ENCODE results near the gene KLHL21. TPM values are rescaled to one million over a fixed set of nuclear protein-coding genes. Genes with fewer than 3 reads are reported as not detected.

KLHL21 gene
- total RNA-seq, 1 donor from 2014 or later, result 32.3 TPM

DNA sequence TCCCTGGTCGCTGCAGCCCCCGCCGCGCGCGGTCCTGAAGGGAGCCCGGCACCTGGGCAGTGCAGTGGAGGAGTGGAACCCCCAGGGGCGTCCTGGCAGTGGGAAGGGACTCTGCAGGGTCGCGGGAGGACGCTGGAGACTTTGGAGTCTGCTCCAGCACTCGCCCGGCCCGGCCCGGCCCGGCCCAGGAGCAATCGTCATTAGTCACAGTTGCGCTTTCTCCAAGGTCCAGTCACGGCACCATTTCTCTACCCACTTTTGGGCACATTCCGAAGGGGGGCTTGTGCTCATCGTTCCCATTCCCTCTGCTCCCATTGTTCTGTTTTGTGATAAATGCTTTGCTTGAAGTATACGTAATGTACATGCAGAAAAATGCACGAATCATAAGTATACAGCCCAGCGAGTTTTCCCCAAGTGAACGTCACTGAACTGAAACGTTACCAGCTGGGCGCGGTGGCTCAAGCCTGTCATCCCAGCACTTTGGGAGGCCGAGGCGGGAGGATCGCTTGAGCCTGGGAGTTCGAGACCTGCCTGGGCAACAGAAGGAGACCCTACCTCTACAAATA, 23.0 kb upstream of the KLHL21 start:
- DNase-seq (ENCODE audit: low spot score), result peak; percentile 43

DNA sequence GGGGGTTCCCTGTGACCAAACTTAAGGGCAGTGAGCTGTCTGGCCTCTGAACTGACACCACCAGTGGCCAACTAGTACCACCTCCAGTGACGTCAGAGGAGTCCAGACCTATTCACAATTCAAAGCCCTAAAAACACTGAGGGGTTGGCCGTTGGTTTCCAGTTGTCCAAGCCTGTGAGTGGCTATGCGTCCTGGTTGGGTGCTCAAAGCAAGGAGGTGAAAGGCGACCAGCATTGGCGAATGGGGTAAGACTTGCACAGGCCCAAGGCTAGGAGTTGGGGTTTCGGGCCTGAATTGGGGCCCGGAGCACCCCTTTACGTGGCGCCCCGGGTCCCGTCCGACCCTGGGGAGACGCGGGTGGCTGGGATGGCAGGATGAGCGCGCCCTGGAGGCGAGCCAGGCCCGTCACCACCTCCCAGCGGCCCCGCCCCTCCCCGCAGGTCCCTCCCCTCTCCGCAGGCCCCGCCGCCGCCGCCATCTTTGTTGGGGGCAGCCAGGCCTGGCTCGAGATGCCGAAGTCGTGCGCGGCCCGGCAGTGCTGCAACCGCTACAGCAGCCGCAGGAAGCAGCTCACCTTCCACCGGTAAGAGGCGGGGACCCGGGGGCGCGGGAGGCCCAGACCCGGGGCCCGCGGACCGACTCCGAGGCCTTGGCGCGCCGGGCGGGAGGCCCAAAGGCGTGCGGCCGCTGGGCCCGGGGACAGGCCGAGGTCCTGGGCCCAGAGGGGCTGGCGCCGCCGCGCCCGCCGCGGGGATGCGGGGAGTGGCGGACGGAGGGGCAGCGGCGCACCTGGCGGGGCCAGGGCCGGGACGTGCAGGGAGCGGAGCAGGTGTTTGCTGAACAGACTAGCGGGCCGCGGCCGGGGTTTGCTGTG, 22.3 kb upstream of the KLHL21 start, which contains the start of gene THAP3:
TSS of gene THAP3 (plus strand) at position 159 of the 874 bp plus-strand sequence. CDS start at position 510, 351 bp downstream.
- DNase-seq (ENCODE audit: low spot score), result peak; percentile 87

DNA sequence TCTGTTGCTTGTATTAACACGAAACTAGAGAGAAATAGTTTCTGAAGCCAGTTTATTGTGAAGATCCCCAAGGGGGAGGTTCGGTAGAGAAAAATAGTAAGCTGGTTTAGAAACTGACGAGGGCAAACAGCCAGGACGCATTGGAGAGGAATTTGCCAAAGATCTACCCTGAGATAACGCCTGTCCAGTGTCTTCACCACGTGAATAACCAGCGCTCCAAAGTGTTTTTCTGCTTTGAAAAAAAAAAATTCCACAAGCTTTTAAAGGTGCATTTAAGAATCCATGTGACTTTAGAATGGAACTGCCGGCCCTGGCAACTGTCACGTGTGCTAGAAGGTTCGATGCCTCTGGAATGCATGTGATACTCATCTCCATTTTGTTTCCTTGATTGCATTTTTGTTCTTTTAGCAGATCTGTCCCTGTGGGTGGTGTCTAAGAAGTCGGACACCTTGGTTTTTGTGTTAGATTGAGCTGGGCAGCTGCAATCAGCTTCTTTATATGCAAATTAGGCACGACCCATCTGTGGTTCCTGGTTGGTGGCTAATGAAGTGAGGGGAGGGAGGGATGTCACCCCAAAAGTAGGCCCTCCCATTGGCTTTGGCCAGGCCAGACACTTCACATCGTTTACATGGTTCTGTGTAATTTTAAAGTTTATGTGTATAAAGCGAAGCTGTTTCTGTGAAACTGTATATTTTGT, 20.7 kb upstream of the KLHL21 start:
- DNase-seq (ENCODE audit: low spot score), result no peak

DNA sequence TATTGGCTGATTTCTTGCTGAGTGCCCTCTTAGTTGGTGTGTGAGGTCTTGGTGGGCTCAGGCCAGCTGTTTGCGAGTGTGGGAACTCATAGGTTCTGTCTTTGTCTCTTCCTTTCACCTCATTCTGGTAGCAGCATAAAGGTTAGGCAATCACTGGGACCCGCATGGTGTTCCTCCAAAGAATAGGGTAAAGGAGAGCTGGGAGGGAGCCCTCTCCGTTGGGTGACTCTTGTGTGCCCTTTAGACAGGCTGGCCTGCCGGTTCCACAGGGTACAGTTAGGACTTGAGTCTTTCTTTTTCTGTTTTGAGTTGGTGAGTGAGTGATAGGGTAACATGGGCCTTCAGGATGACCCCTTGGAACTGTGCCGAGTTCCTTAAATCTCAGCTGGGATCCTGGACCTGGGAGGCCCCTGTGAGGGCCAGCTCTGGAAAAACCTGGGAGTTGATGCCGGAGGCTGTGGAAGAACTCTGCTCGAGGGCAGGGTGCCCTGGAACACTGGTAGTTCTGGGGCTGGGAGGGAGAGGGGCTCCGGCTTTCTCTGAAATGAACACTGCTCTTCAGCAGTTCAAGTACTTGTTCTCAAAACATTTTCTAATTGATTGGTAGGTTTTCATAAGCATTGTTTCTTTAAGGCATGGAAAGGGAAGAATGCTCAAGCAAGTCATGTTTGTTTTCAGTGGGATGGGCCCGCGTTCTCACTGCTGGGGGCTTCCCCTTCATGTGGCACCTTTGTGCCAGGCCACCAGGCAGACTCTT, 19.9 kb upstream of the KLHL21 start:
- no peak for DNase-seq (ENCODE audit: low spot score)

DNA sequence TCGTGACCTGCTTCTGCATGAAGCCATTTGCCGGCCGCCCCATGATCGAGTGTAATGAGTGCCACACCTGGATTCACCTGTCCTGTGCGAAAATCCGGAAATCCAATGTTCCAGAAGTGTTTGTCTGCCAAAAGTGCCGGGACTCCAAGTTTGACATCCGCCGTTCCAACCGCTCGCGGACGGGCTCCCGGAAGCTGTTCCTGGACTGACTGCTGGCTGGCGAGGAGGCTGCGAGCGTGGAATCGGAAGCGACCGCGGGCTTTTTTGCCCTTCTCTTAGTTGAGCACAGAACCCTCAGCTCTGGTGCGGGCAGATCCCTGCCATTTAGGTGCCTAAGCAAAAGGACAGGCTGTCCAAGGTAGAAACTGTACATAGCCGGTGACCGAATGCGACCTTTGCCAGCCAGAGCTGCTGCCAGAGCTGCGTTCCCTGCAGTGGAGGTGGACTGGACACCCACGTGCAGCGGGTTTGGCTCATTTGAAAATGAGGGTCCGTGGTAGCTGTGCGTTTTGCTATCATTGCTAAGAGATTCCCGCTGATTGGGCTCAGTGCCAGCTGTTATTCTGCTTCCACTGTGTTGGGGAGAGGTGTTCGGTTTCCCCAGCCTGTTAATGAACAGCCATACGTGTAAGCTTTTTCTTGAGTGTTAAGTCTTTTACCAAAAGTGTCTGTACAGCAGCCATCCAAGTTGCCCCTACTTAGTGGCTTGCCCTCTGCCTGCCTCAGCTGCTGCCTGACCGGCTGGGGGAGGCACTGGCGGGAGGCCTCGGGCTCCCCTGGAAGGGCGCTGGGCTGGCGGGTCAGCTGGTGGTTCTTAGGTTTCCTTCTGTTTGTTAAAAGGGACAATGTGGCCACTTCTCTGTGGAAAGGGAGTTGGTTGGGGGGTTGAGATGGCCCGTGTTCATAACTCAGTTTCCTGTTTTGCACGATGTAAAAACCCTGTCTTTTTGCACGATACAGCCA, 19.0 kb upstream of the KLHL21 start:
- no peak for DNase-seq (ENCODE audit: low spot score)

DNA sequence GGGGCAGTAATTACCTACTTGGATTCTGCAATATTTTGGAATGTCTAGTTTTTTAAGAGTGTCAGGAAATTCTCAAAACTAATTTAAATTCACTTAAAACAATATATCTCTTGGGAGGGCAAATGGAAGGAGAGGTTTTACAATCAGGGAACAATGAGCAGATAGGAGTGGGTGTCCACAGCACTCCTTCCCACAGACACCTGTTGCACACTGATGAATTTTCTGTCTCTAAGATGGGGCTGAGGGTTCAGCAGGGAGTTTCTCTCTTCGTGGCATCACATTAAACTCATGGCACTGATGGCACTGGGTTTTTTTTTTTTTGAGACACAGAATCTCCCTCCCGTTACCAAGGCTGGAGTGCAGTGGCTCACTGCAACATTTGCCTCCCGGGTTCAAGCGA, 16.4 kb upstream of the KLHL21 start:
- DNase-seq (ENCODE audit: low spot score), result no peak

DNA sequence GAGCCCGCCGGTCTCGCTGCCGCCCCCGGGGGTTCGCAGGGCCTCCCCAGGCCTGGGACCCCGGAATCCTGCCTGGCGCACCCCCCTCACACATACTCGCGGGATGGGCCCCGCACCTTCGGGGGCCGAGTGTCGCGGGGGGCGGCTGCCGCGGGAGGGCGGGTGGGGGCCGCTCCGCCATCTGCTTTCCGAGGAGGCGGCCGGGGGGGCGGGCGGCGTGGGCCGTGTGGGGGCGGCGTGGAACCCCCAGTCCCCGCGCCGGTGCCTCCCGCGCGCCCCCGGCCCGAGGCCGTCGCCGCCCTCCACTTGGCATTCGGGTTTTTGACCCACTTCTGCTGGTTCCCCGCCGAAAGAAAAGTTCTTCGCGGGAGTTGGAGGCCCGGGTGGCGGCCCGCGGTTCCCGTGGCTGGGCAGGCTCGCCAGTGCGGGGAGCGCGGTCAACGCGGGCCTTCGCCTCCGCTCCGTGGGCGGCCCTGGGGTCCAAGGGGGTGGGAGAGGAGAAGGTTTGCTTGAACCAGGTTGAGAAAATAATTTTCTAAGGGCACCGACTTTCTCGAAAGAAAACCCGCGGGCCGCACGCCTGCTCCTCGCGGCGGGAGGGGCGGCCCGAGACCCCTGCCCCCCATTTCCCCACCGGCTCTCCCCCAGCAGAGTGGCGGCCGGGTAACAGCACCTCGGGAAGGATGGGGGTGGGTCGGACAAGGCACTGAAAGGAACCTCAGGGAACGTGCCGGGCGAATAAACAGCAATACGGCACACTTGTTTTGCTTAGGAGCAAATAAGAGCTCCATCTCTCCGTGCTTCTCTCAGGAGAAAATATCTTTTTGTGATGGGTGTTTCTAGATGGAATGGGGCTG, 12.5 kb upstream of the KLHL21 start:
- DNase-seq (ENCODE audit: low spot score), result no peak

DNA sequence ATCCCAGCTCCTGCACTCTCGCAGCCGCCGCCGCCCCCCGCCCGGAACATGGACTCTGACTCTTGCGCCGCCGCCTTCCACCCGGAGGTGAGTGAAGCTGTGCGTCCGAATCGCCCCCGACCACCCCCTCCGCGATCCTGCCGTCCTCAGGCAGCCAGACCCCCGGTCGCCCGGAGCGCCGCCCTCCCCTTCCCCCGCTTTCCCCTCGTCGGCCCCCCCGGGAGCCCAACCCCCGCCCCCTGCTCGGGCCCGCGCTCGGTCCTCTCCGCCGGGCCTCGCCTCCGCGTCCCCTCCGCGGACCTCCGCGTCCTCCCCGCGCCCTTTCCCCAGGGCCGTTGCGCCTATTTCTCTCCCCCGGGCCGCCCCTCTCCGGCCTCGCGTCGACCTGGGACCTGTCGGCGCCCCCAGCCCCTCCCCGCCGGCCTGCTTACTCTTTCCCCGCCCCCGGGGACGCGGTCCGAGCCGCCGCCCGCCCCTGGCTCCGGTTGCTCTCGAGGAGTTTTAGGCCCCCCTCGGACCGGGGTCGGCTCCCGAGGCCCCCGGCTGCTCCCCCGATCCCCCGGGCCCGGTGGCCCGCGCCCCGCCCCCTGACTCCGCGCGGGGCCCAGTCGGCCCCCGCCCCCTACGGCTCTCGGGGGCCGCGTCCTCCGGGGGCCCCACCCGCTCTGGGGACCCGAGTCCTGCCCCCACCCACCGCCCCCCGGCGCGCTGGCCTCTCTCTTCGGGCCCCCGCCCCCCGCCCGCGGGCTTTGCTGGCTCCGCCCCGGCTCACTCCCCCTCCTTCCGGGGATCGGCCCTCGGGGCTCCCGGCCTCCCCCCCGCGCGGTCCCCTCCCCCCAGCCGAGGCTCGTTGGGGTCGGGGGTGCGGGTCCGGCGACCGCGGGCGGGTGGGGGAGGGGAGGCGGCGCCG, 11.6 kb upstream of the KLHL21 start:
- peak; percentile 73 for DNase-seq (ENCODE audit: low spot score)

DNA sequence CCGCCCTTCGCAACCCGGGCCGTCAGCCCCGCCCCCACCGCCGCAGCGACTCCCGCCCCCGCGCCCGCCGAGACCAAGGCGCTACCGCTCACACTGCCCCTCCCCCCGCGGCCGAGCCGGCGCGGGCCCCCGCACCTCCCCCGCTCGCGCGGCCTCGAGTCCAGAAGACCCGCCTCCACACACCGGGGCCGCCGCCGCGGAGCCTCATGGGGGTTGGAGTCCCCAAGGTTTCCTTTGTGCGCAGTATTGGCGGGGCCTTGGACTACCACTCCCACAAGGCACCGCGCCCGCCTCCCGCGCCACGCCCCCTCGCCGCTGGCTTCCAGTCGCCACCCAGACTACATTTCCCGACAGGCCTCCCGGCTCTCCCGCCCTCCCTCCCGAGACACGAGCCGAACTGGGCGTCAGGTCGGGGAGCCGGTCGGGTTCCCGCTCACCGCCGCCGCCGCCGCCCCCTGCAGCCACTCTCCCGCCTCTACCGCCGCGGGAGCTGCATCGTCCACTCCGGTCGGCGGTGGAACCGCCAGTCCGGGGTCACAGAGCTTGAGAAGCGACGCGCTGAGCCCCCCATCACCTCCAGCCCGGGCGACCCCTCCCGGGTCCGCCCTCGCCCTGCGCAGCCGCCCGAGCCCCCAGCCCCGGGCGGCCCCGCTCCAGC, 10.8 kb upstream of the KLHL21 start, which contains the start of gene PHF13:
TSS of gene PHF13 (plus strand) at position 371 of the 658 bp plus-strand sequence. CDS start 336 bp downstream, outside the sequence.
- DNase-seq (ENCODE audit: low spot score), result peak; percentile 99

DNA sequence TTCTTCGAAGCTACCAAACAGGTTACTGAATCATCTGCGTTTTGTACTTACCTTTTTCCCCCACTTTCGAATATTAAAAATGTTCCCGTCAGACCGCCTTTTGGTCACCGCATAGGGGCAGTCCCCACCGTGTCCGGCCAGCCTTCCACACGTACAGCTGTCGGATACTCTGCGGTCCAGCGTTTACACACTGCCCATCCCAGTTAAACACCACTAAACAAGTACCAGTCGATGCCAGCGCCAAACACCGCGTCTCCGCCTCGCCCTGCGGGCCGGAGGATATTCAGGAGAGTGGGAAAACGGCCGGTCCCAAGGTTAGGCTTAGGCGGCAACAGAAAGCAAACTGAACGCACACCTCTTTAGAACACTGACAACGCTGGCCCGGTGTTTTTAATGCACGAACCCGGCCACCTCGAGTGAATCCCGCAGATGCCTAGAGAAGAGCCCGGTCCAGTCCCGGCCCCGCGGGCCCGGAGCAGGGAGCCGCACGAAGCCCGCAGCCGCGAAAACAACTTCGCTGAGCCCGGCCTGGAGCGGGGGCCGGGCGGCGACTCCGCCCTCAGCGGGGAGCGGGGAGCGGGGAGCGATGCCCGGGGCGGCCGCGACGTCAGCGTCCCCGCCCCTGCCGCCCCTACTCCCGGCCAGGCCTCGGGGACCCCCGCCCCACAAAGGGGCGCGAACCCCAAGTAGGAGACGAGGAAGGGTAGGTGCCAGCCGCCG, 10.1 kb upstream of the KLHL21 start:
- no peak for DNase-seq (ENCODE audit: low spot score)

DNA sequence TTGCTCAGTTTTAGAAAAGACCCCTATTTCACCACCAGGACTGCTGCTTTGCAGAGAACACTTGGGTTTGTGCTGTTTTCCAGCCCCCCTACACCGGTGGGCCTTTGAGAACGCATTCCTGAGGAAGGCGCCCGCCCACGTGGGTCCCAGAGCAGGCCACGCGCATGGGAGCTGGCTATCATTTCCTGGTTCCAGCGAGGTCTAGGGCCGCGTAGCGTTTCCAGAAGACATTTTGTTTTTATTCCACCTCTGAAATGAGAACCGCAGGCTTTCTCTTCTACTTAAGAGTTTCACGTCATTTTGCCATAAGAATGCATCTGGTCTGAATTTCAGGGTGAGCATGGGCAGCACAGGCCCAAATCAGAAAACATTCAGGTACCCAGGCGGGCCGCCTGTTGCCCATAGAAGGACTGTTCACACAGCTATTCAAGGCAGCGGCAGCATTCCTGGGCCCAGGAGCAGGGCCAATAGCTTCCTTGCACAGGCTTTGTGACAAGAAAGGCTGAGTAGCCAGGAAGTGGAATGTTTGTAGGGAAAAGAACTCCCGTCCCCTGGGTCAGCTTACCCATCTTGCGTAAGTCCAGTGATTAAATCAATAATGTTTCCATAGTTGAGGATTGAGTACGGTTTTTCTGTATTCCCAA, 1.4 kb upstream of the KLHL21 start:
- peak; percentile 85 for DNase-seq (ENCODE audit: low spot score)

DNA sequence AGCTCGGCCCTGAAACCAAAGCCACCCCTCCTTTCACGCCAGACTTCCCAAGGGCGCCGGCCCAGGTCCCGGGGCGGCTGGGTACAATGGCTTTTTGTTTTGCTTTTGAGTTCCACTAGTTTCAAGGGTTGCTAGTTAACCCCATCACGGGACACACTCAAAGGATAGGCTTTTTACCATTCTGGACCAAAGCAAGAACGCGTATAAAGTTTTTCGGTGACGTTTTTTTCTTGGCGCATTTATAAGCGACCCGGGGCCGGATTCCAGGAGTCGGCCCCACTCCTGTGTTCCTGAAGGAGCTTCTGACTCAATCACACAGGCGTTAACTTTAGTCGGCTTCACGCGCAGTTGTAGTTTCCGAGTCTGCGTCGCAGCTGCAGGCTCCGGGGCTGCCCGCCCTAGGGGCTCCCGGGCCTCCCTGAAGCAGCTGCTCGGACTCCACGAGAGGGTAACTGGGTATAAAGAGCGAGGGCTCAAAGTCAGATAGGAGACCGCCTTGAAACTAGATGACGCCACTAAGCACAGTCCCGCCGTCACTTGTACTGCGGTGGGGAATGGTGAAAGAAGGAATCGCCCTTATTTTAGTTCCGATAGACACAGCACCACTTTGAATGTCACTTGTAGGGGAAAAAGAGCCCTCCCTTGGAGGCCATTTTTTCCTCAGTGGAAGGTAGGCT, 707 bp upstream of the KLHL21 start:
- DNase-seq (ENCODE audit: low spot score), result peak; percentile 87

DNA sequence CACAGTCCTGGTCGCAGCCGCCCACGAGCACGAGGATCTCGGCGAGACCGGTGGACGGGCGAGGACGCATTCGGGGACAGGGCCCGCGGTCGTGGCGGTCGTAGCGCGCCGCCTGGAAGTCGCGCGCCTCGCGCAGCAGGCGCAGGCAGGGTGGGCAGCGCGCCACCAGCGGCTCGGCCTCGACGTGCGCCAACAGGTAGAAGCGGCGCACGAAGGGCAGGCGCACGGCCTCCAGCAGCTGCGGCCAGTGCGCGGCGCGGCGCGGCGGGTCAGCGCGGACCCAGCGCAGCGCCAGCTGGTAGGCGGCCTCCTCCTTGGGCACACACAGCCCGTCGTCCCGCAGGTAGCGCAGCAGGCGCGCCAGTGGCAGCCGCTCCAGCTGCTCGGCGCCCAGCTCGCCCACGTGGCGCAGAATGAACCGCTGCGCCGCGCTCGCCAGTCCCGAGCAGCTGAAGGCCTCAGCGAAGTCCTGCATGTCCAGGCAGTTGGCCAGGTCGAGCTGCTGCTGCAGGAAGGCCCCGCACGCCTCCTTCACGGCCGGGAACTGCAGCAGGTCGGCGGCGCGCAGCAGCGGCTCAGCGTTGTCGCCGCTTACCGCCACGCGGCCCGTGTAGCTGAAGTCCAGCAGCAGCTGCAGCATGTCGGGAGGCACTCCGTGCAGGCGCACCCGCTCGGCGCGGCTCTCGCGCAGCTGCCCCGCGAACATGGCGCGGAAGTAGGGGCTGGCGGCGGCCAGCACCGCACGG, 573 bp downstream of the KLHL21 start:
- no peak for DNase-seq (ENCODE audit: low spot score)

DNA sequence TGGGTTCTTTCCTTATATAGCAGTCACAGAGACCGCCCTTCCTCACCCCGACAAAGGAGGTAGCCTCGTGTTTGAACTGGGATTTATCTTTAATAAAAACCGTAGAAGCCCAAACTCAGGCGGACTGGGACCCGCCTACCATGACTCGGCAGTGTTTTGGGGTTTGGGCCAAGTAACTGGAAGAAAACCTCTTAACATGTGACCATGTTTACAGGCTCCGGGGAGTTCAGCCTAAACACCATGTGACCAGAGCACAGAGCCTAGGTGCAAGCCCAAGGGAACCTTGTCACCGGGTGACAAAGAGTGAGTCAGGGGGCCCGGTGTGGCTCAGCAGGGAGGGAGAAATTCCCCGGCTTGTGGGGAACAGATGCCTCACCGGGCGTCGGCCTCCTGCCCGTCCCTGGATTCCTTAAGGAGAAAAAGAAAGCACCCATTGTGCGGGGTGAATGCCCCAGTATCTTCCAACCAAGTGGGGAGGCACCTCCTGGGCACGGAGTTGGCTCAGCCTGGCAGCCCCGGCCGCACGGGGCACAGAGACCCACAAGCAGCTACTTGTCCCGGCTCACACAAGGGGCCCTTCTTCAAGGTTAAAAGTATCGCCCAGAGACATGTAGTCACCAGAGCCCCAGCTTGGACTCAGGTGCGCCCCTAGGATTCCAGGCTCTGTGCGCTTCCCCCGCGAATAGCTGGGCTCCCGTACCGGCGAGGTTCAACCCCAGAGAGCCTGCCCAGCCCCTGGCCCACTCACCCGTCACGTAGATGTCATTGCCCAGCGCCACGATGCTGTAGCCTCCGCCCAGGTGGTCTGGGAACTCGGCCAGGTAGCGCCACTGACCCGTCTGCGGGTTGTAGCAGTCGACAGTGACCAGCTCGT, 1.4 kb downstream of the KLHL21 start:
- peak; percentile 90 for DNase-seq (ENCODE audit: low spot score)
